GM19035 (cell line): ENCODE data around the gene KCNN3.

ENCODE experiments used
- ATAC-seq: cut with Tn5 transposase; IDR thresholded peaks from one replicate; pipeline ENCODE4 v1.9.1; 2021; ENCODE audit not compliant: unreplicated experiment

KCNN3 gene

GRCh38 chr1:154730986-154731489 lies 139.0 kb downstream of the KCNN3 start:
- no peak for ATAC-seq

- ATAC-seq, result no peak
Measured at GRCh38 chr1:154730259-154730658, 139.8 kb downstream of the KCNN3 start.

DNA sequence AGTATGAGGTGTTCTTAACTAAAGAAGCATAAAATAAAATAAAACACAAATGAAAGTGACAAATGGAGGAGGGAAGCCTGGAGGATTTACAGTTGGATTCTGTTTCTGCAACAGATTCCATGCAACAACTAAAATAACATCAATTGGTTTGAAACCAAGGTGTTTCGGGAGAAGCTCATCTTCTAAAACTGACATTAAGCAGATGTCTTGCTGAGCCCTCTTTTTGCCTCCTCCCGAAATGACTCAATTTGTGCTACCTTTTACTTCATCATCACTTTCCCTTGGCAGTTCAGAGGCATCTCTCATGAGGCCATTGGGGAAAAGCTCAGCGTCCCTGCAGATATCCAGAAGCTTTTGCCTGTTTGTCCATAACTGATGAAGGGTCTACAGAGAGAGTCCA lies 140.5 kb downstream of the KCNN3 start:
- no peak for ATAC-seq

DNA sequence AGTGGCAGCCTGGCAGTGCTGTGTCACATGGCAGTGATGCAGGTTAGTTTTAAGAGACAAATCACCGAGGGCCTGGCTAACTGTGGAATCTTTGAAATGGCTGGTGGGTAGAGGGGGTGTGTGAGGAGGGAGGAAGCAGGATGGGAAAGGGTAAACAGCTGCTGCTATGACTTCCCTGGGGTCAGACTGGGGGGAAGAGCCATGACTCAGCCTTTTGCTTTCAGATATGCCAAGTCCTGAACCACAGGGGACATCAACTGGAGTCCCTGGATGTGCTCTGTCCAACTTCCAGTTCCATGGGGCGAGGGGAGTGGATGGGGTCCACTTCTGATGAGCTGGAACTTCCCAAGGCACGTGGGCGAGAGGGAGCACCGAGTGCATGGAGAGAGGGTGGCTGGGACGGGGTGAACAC lies 141.0 kb downstream of the KCNN3 start:
- ATAC-seq, result no peak

DNA sequence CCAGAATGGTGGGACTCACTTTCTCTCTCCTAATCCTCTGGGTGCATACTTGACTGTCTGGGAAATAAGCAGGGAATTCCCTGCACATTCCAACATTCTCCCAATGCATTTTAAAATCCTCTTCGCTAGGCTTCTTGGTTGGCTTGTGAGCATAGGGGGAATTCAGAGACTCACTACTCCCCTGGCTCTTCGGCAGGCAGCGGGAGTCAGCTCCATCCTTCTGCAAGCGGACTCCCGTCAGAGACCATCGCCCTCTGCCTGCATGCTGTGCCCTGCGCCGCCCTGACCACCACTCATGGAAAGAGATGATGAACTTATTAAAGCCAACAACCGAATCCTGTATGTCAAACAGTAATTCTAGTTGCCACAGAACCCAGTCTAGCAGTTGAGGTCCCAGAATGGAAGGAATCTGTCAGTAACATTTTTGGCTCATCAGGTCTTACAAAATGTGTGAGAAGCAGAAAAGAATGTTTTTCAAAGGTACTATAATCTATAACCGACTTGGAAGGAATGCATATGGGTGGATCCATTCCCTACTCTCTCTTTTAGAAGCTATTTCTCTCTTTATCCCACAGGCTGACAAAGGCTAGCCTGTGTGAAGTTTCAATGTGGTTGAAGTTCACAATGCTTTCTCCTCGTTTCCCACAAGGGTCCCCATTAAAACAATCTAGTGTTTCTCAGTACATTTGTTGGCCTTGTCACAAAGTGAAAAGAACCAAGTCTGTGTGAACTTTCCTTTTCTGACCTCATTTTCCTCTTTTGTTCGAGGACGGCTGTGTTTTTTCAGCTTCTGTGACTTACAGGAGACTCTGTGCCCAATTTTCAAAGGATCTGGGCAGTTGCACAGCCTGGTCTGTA lies 143.0 kb downstream of the KCNN3 start:
- no peak for ATAC-seq

- ATAC-seq, result no peak
Measured at GRCh38 chr1:154726443-154726842, 143.6 kb downstream of the KCNN3 start.

DNA sequence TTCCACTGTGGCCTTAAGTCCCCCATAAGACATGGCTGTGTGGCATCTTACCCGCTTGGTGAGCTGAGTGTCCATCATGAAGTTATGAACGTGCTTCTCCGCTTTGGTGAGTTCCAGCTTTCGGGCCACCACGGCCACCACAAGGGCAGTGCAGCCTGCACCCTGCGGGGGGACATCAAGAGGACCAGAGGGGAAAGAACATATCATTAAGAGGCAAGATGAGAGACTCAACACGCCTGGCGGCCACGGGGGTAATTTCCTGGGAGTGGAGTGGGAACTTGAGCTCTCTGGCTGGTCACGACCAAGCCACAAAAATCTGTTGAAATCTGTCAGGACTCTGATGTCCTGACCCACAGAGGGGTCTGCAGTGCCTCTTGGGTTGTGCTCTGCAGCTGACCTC lies 144.2 kb downstream of the KCNN3 start:
- no peak for ATAC-seq

DNA sequence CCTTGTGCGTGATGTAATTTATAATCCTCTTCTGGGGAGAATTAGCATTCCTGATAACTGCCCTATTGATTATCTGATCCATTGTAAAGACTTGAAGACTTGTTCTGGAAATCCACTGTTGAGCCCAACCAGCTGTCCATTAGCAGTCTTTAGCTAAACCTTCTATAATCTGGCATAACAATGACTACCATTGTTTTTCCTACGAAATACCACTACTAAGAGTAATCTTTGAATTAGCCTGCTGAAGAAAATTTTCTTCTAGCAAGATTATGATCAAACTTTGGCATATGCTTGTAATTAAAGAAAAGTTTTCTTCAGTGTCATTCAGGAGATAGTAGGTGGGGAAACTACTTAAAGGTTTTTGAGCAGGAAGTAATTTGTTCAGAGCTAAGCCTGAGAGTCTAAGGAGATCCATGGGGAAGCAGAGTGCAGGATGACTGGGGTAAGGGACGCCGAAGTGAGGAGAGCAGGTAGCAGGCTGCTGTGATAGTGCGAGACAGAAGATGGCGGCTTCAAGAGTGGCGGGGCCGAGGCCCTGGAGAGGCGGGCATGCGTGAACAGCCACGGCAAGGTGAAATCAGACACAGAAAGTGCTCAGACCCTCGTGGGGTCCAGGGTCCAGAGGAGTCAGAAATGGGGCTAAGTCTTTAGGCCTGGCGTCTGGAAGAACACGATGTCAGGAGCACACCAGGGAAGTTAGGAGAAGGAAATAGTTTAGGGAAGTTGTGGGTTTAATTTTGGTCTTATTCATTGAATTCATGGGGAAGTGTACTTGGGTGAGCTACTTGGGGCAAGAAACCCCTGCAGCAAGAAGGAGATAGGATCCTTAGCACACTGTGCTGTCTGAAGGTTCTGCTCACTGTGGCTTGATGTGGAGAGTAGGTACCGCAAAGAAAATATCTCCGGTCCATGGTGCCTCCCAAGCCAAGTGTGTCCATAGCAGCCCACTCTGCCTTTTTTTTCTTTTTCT lies 149.5 kb downstream of the KCNN3 start:
- ATAC-seq, result no peak

DNA sequence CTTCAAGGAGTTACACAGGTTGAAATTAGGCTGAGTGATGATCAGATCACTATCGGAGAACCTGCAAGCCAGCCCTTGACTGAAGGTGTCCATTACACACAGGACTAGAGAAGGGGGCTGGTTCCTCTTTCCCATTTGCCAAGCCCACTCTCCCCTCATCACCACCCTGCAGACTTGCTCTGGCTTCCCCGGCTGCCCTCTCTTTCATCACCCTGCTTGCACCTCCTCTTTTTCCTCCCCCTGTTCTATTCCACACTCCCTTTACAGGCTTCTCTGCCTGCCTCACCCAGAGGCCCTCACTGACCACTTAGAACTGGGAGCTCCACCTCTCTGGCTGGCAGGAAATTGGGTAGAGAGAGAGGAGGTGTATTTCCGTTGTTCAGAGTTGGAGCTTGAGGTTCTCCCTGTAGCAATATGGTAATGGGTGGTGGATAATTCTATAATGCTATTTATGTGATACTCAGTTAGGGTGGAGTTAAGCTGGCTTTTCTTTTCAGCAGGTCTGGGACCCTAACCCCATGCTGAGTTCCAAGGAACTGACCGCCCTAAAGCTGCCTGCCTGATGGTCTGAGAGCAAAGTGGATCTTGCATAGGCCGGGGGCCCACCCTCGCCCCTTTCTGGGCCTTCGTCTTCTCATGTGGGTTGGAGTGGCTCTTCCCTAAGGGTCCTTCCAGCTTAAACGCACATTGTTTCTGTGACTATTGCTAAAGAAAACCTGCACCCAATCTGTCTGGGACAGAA lies 150.3 kb downstream of the KCNN3 start:
- no peak for ATAC-seq

GRCh38 chr1:154718566-154718965 lies 151.5 kb downstream of the KCNN3 start:
- ATAC-seq, result no peak

- no peak for ATAC-seq
Measured at GRCh38 chr1:154717528-154717924, 152.6 kb downstream of the KCNN3 start.

DNA sequence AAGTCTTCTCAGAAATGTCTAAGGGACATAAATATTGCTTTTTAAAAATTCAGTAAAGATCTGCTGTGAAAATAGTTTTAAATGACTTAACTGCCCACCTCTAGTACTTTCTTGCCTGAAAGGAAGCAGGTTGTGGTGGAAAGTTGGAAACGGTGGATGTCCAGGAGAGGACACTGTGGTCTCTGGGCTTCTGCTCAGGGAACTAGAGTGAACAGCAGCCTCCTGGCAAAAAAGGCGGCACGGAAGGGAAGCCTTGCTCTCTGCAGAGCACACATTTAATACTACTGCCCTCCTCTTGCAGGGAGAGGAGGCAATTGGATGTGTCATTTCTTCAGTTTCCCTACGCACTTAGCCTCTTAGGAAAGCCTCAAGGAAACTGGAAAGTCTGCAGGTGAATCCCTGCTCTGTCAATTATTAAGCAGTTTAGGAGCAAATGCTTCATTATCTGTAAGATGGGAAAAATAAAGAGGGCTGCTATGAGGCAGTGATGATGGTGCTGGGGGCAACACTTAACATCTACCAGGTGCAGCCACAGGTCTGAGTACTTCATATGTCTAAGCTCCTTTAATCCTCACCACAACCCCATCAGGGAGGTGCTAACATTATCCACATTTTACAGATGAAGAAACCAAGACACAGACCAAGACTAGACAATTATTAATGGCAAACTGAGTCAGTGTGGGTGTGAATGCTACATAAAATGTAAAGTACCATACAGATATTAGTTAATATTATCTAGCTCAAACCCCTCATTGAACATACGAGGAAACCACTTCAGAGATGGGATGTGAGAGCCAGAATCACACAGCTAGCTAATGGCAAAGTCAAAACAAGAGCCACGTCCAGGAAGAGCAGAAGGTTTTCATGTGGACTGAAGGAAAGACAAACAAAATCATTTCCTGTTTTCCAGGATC lies 153.2 kb downstream of the KCNN3 start:
- no peak for ATAC-seq

- ATAC-seq, result no peak
Measured at GRCh38 chr1:154716011-154716410, 154.1 kb downstream of the KCNN3 start.

- no peak for ATAC-seq
Measured at GRCh38 chr1:154715385-154715784, 154.7 kb downstream of the KCNN3 start.

DNA sequence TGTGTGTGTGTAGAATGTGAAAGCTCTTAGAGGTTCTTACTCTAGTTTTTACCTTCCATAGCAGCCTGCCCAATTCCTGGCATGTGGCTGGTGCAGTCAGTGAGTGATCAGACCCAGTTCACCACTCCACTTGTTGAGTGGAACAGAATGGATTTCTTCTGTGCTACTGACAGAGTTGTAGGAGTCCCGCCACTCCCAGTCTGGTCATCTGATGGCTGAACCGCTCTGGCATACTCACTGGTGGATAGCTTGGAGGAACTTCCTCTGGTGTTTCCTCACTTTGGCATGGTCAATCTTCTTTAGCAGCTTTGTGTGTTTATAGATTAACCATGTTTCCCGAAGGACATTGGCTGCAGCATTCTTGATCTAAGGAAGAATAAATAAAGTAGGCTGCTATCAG lies 155.4 kb downstream of the KCNN3 start:
- no peak for ATAC-seq

- no peak for ATAC-seq
Measured at GRCh38 chr1:154714052-154714623, 155.9 kb downstream of the KCNN3 start.

DNA sequence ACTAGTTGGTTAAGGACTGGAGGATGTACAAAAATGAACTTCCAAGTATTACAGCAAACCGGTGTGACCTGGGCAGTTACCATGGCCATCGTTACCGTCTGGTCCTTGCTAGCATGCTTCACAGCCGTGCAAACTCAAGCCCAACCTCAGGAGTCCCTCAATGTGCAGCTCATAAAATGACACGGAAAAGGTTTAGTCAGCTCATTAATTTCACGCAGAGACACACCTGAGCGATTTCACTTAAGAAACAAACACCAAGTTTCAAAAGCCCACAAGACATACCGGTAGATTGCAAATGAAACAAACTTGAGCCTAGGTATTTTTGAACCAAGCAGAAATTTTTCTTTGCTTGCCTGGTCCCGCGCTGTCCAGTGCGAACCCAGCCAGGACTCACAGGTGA lies 157.1 kb downstream of the KCNN3 start:
- ATAC-seq, result no peak

DNA sequence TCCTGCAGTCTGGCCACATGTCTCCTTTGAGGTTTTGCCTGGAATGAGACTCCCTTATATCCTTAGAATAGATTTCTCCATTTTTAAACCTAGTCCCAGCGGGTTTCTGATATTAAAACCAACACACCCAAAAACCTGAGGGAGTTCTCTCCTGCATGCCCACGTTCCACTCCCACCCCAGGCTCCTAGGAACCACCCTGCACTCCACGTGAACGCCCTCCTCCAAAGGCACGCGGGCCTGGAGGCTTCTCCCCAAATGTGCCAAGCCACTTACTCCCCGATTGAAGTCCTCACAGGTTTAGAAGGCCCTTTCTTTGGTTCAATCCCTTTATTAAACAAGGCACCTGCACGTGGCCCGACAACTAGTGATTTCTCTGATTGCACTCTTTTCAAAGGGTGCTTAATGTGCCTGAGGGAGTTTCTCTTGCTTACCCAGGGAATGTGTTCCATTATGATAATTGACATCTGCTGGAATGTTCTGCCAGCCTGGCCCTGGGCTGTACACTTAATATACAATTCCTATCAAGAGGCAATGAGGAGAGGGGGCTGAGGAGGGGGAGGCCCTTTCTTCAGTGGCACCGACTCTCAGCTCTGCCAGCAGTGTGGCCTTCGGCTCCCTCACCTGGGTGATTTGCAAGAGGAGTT lies 157.8 kb downstream of the KCNN3 start:
- no peak for ATAC-seq

DNA sequence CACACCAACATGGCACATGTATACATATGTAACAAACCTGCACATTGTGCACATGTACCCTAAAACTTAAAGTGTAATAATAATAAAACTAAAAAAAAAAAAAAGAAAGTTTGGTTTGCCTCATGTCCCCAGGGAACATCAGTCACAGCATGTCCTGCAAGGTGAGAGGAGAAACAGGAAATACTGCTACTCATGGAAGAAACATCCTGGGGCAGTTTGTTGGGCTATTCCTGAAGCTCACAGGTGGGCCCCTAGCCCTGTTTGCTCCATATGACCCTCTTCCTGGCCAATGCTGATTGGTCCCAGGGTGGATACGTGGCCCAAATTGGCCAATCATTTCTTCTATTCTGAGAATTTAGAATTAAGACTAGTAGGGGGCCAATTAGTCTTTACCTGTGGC lies 158.7 kb downstream of the KCNN3 start:
- ATAC-seq, result no peak
